NCI-H510A treated with DMSO at 0.1 percent for 48 hours (cell line): ENCODE measurements around the gene IRF6.
A peak's percentile ranks its signal among the peaks of the same experiment; 100 is the strongest.

ENCODE experiments used
- DNase-seq: peaks from one replicate; lab custom pipeline; 2025; lab: John Stamatoyannopoulos, UW

IRF6 gene

GRCh38 chr1:209805875-209806760 is at the start of gene IRF6:
IRF6 (minus strand) TSS chr1:209806142; CDS start chr1:209801413, 4,729 bp downstream.
- DNase-seq: peak; percentile 90

DNA sequence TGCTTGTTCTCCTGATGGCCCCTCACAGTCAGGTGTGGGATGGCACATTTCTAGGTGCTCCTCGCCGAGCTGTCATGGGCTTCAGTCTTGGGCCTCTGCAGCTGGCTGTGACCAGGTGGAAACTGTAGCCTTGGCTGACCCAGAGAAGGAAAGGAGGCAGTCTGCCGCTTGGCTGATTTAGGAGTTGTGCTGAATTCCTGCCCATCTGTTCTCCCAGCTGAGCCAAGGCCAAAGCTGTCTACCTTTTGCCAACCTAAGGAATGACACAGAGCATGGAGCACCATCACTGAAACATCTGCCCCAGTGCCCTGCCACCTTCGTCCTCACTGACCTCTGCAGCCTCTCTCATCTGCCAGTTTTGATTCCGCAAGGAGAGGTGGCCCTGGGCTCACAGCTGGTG is 49.7 kb upstream of the IRF6 start:
- DNase-seq: no peak

- no peak for DNase-seq
Measured at GRCh38 chr1:209855006-209855405, 49.1 kb upstream of the IRF6 start.

DNA sequence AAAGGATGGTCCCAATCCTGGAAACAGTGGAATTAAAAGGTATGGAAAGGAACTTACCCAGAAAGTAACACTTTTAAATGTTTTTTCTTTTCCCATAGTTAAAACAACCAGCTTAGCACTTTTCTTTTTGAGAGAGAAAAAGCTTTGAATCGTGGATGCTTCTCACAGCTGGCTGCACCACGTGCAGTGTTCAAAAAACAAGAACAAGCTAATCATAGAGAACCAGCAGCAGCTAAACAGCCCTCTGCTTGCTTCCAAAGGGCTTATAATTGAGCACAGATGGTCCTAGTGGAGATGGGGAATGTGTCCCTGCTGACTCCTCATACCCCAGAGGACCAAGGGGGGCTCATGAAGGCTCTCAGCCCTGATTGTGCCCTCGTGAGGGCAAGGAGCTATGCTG is 48.3 kb upstream of the IRF6 start:
- DNase-seq: no peak

DNA sequence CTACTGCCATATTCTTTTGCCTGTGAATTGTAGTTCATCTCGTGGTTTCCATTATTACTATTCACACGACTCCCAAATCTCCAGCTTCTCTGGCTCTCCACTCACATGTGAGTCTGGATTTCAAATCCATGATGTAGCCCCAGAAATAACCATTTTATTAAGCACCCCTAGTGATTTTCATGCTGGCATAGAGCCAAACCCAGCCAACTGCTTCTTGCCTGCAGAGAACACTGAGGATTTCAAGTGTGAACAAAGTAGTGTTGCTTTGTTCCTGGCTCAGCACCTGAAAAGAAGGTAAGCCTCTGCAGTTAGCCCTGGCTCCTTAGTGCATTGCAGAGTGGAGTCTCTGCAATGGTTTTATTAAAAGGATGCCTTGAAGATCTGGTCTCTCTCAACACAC is 47.7 kb upstream of the IRF6 start:
- DNase-seq: no peak

DNA sequence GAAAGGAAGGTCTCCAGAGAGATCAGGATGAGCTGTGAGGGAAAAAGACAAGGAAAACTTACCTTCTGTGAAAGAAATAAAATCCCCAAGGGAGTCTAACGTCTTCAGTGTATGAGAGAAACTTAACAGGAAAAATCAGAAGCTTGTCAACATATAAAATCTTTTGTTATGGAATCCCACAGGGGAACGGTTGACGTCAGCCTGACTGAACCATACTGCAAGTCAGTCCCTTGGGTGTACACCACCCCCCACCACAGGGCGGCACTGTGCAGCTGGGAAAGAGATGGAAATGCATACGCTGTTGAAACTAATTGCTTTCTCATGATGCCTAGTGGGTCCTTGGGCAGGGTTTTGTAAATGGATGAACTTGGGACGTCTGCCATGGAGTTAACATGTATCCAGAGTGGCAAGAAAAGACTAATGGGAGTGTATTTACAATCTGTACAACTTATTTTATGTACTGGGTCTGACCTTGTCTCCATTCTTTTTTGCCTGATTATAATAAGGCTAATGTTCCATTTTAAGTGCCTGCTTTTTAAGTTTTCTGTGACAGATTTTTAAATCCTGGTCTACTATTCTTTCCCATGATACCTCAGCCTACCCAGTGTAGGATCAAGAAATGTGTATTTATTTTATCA is 44.5 kb upstream of the IRF6 start:
- peak; percentile 48 for DNase-seq

DNA sequence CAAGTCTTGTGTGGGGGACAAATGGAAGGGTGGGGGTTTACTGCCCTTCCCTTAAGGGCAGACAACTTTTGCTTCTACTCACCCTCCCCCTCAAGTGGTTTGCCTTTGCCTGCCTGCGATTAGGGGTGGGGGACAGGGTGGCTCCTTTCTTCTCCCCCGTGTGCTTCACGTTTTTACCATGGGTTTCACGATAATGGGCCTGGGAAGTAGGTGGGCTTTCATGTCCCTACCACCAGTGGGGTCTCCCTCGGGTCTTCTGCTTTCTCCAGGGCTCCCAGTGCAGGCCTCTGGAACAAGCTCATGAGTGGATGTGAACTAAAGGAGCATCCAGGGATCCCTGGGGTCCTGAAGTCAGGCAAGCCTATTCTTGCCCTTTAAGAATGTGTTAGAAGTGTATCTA is 43.4 kb upstream of the IRF6 start:
- DNase-seq: no peak

- no peak for DNase-seq
Measured at GRCh38 chr1:209845408-209845725, 39.4 kb upstream of the IRF6 start.

DNA sequence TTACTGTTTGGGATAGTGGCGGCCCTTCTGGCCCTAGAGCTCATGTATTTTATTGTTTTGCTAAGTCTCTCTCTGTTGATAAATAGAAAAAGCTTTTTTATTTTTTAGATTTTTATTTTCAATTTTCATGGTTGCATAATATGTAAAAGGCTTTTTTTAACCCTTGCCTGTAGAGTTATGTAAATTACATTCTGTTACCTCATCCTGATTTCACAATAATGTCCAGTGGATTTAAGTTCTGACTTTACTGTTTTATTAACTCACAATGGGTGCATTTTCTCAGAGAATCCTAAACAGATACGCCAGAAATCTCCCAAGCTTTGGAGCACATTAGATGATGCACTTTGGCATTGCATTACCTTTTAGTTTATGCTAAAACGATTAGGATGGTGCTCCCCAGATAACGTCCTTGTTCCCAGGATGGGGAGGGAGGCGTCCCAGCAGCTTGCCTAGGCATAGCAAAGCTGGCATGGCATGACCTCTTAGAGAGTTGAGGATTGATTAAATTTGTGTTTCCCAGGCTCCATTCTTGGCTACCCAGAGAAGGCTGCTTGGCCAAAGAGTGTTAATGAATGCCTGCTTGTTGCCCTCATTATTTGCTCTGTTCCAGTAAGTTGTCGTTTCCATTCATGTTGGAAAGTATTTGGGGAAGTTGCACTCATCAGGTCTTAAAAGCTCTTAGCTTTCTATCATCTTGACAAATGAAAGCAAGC is 38.9 kb upstream of the IRF6 start:
- DNase-seq: peak; percentile 5

GRCh38 chr1:209840611-209841010 is 34.7 kb upstream of the IRF6 start:
- no peak for DNase-seq

DNA sequence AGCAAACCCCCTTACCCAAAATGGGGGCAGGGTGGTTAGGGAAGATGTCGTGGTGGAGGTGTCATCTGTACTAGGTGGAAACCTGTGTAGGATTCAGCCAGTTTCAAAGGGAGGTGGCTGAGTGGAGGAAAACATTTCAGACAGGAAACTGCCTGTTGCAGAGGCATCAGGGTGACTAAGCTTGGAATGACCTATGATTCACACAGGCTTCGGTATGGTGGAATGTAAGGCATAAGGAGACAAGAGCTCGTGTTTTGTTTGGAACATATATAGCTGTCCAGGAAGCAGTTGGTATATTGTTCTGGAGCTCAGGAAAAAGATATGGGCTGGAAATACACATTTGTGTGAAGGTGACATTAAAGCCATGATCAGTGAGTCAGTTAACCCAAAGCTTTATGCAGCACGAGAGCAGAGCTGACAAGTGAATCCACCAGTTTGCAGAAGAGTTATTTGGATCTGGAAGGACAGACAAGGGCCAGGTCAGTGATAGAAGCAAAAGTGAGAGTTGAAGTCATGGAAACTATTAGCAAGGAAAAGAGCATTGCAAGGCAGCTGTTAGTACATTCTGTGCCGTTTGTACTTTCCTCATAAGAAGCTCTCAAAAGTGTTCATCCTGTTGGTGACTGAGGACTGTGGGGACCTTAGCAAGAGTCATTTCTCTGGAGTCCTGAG is 34.1 kb upstream of the IRF6 start:
- DNase-seq: no peak

DNA sequence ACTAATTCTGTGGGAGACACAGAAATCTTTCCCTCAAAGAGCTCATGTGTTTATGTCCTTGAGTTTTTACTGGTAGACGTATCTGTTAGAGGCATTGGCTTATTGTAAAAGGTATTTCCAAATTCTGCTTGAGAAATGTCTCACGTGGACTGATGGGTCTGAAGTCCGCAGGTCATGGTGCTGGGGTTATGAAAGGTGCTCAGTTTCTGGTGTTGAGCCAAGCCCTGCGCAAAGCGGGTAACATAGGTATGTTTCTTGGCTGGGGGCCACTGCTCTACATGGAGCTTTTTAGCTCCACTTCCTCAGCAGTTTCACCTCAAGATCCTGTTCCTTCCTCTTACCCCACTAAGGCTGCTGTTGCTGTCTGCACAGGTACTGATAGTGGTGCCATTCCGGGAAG is 32.6 kb upstream of the IRF6 start:
- DNase-seq: no peak

GRCh38 chr1:209837671-209838070 is 31.7 kb upstream of the IRF6 start:
- no peak for DNase-seq

DNA sequence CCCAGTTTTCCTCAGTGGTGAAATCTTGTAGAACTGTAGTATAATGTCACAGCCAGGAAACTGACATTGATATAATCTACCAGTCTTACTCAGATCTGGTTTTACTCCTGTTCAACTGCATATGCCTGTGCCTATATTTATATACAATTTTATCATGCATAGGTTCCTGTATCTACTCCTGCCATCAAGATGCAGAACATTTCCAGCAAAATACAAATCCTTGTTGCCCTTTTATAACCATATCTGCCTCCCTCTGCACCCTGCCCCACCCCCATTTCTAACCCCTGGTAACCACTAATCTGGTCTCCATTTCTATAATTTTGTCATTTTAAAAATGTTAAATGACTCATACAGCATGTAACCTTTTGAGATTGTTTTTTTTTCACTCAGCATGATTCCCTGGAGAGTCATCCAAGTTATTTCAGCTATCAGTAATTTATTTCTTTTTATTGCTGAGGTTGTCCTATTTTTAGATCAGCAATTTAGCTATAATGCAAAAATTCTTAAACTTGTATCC is 29.9 kb upstream of the IRF6 start:
- no peak for DNase-seq

GRCh38 chr1:209831615-209832014 is 25.7 kb upstream of the IRF6 start:
- no peak for DNase-seq

- DNase-seq: no peak
Measured at GRCh38 chr1:209830722-209831121, 24.8 kb upstream of the IRF6 start.

- DNase-seq: no peak
Measured at GRCh38 chr1:209829716-209830115, 23.8 kb upstream of the IRF6 start.

- peak; percentile 95 for DNase-seq
Measured at GRCh38 chr1:209827384-209828262, 21.7 kb upstream of the IRF6 start, which contains the start of gene UTP25. UTP25 (plus strand) TSS chr1:209827972; CDS start chr1:209828064, 92 bp downstream.

GRCh38 chr1:209825591-209826434 is 19.9 kb upstream of the IRF6 start:
- DNase-seq: no peak
